OCI-LY1 (cell line): ENCODE data around the gene BNIP2.

ENCODE experiments used
- H2AFZ ChIP-seq: fragments of 200-600 bp; sonication (generic), shearing (Covaris generic); 2 replicates; pipeline ENCODE4 v1.6.0; 2014; ENCODE audit warnings: antibody characterized with exemption, mild to moderate bottlenecking, low read length
- H3F3A ChIP-seq: fragments of 200-600 bp; sonication (generic), shearing (Covaris generic); 2 replicates; pipeline ENCODE4 v1.6.0; 2014; ENCODE audit warnings: mild to moderate bottlenecking, antibody characterized with exemption, low read length, moderate library complexity; ENCODE audit not compliant: insufficient read depth
- H3K27ac ChIP-seq: fragments of 200-600 bp; sonication (generic); 2 replicates; pipeline ENCODE4 v1.5.1; 2014; ENCODE audit warnings: low read length, mixed run types, mild to moderate bottlenecking, low read depth; ENCODE audit not compliant: poor library complexity, severe bottlenecking
- H3K27me3 ChIP-seq: fragments of 200-600 bp; sonication (generic); 2 replicates; pipeline ENCODE4 v1.6.0; 2014; ENCODE audit warnings: antibody characterized with exemption, mild to moderate bottlenecking, low read length, moderate library complexity; ENCODE audit not compliant: insufficient read depth
- H3K36me3 ChIP-seq: fragments of 200-600 bp; sonication (generic); 2 replicates; pipeline ENCODE4 v1.6.1; 2014; ENCODE audit warnings: mild to moderate bottlenecking, antibody characterized with exemption, low read length, moderate library complexity, mixed read lengths; ENCODE audit not compliant: insufficient read depth
- H3K4me1 ChIP-seq: fragments of 200-600 bp; sonication (generic); 2 replicates; pipeline ENCODE4 v1.5.1; 2014; ENCODE audit warnings: mild to moderate bottlenecking, low read length, moderate library complexity; ENCODE audit not compliant: insufficient read depth, severe bottlenecking
- H3K4me2 ChIP-seq: fragments of 200-600 bp; sonication (generic), shearing (Covaris generic); 2 replicates; pipeline ENCODE4 v1.6.1; 2014; ENCODE audit warnings: low read length
- H3K4me3 ChIP-seq: fragments of 200-600 bp; sonication (generic); 2 replicates; pipeline ENCODE4 v1.5.1; 2014; ENCODE audit warnings: low read length, low read depth, mild to moderate bottlenecking, mixed read lengths; ENCODE audit not compliant: poor library complexity, severe bottlenecking
- H3K79me2 ChIP-seq: fragments of 200-600 bp; shearing (Covaris generic); 2 replicates; pipeline ENCODE4 v1.6.1; 2016; ENCODE audit warnings: mixed run types, low read length, mixed read lengths; ENCODE audit not compliant: insufficient read depth
- H3K9ac ChIP-seq: fragments of 200-600 bp; sonication (generic), shearing (Covaris generic); 2 replicates; pipeline ENCODE4 v1.6.1; 2014; ENCODE audit warnings: mild to moderate bottlenecking, low read length, mixed read lengths
- H3K9me2 ChIP-seq: fragments of 200-600 bp; sonication (generic), shearing (Covaris generic); 2 replicates; pipeline ENCODE4 v1.6.1; 2014; ENCODE audit warnings: low read depth, mild to moderate bottlenecking, low read length, mixed read lengths
- H3K9me3 ChIP-seq: fragments of 200-600 bp; shearing (Covaris generic); 2 replicates; pipeline ENCODE4 v1.6.1; 2014; ENCODE audit warnings: low read length, mixed read lengths
- H4K20me1 ChIP-seq: fragments of 200-600 bp; sonication (generic), shearing (Covaris generic); 2 replicates; pipeline ENCODE4 v1.6.0; 2016; ENCODE audit warnings: mild to moderate bottlenecking, low read length; ENCODE audit not compliant: insufficient read depth
- EZH2 ChIP-seq: fragments of 200-600 bp; sonication (generic), shearing (Covaris generic); IDR thresholded peaks from 2 replicates; pipeline ENCODE4 v1.8.0; 2017; ENCODE audit warnings: borderline replicate concordance, mixed run types, mild to moderate bottlenecking, antibody characterized with exemption, low read length, moderate library complexity, mixed read lengths
- TF ChIP-seq, protein P1 (sequence below): fragments of 200-600 bp; sonication (generic), shearing (Covaris generic); IDR thresholded peaks from 2 replicates; pipeline ENCODE4 v1.5.1; 2017; ENCODE audit warnings: mild to moderate bottlenecking, antibody characterized with exemption, low read length, moderate library complexity, mixed read lengths

BNIP2 gene

DNA sequence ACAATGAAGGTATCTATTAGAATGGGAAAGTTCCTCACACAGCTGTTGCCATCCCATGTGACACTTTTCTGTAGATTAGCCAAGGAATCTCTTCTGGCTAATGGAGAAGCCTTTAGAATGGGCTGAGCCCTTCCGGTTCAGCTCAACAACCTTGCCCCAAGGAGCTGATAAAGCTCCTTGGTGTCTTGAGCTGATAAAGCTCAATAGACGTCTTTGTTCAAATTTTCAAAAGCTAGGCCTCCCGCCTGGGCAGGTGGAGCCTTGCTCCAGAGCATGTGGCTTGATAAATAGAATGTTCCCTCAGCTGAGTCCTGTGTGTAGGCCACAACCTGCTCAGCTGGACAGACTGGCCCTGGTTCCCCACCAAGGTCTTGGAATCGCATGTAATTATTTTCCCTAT lies 7.2 kb upstream of the BNIP2 start:
- no peaks in the 10 kb centered on the region for H4K20me1 ChIP-seq
- H3K4me3 ChIP-seq, result no peak overlapping the region
- no peak for TF ChIP-seq EZH2
- TF ChIP-seq, protein P1, sequence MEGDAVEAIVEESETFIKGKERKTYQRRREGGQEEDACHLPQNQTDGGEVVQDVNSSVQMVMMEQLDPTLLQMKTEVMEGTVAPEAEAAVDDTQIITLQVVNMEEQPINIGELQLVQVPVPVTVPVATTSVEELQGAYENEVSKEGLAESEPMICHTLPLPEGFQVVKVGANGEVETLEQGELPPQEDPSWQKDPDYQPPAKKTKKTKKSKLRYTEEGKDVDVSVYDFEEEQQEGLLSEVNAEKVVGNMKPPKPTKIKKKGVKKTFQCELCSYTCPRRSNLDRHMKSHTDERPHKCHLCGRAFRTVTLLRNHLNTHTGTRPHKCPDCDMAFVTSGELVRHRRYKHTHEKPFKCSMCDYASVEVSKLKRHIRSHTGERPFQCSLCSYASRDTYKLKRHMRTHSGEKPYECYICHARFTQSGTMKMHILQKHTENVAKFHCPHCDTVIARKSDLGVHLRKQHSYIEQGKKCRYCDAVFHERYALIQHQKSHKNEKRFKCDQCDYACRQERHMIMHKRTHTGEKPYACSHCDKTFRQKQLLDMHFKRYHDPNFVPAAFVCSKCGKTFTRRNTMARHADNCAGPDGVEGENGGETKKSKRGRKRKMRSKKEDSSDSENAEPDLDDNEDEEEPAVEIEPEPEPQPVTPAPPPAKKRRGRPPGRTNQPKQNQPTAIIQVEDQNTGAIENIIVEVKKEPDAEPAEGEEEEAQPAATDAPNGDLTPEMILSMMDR, result no peak
- H3K79me2 ChIP-seq, result no peaks in the 10 kb centered on the region
- no peak overlapping the region for H3K27ac ChIP-seq
- no peaks in the 10 kb centered on the region for H3F3A ChIP-seq
- no peak overlapping the region for H3K4me2 ChIP-seq
- no peaks in the 10 kb centered on the region for H3K4me1 ChIP-seq
- no peak overlapping the region for H3K9ac ChIP-seq
- H3K36me3 ChIP-seq, result no peaks in the 10 kb centered on the region
- no peak overlapping the region for H2AFZ ChIP-seq
- no peaks in the 10 kb centered on the region for H3K9me2 ChIP-seq
- no peaks in the 10 kb centered on the region for H3K9me3 ChIP-seq
- H3K27me3 ChIP-seq, result no peaks in the 10 kb centered on the region

DNA sequence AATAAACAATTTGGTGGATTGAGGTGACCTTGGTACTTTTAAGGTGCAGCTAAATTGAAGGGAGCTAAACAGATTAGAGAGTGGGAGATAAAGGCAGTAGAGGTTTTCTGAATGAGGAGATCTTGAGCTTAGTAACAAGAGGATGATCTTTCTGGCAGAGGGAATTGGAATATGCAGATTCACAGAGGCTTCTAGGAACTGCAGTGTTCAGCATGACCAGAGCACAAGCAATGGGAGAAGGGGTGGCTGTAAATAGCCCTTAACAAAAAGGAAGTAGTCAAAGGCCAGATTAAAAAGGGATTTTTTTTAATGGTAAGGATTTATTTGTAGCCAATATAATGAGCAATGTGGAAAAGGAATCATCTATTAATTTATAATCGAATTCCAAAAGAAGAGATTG lies 5.7 kb upstream of the BNIP2 start:
- Histone ChIP-seq H3K4me2 (no peak overlapping the region), H3K9me3 (no peaks in the 10 kb centered on the region), H3K4me1 (peaks cover 8% of the 10 kb centered on the region), H3K4me3 (no peak overlapping the region), H3K27ac (no peak overlapping the region), H3K9me2 (no peaks in the 10 kb centered on the region), H2AFZ (no peak overlapping the region), H3K79me2 (no peaks in the 10 kb centered on the region), H3F3A (peaks cover 6% of the 10 kb centered on the region; the same call in 1 of the 2 replicates), H3K9ac (no peak overlapping the region), H3K27me3 (no peaks in the 10 kb centered on the region), H4K20me1 (no peaks in the 10 kb centered on the region), H3K36me3 (no peaks in the 10 kb centered on the region)
- TF ChIP-seq EZH2, result no peak
- TF ChIP-seq, protein P1, result no peak

DNA sequence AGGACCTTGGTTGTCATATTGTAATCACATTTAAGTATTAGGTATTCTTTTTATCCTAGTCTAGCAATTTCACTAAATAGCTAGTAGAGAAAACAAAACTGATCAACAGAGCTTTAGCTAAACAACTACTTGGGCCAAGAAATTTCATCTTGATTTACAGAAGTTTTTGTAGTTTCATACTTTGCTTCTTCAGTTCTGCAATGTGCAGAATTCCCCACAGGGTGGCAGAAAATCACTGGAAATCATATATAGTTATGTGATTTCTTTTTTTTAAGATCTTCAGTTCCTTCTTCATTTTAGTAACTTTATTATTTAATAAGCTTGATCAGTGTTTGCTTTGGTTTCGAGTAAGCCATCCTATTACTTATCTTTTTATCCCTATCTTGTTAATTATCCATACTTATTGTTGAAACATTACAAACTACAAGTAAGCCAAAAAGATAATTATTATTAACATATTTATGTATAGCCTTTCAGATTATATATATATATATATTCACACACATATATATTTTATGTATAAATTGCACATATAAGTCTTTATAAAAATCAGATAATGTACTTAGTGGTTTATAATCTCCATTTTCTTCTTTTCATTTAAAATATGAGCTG lies 2.2 kb upstream of the BNIP2 start:
- H3K9ac ChIP-seq, result no peak overlapping the region
- H3K27ac ChIP-seq, result no peak overlapping the region
- no peaks in the 10 kb centered on the region for H3K9me2 ChIP-seq
- H3K4me2 ChIP-seq, result no peak overlapping the region
- no peaks in the 10 kb centered on the region for H3K9me3 ChIP-seq
- no peak overlapping the region for H3K4me3 ChIP-seq
- H3K4me1 ChIP-seq, result peaks cover 26% of the 10 kb centered on the region
- peaks cover 24% of the 10 kb centered on the region for H3K79me2 ChIP-seq
- H2AFZ ChIP-seq, result no peak overlapping the region
- H3K27me3 ChIP-seq, result no peaks in the 10 kb centered on the region
- peaks cover 6% of the 10 kb centered on the region for H3K36me3 ChIP-seq
- H3F3A ChIP-seq, result peaks cover 6% of the 10 kb centered on the region; the same call in 1 of the 2 replicates
- no peak for TF ChIP-seq EZH2
- TF ChIP-seq, protein P1, result peak; percentile 78
- H4K20me1 ChIP-seq, result no peaks in the 10 kb centered on the region
